Measurements from ENCODE around the gene STOM. TPM values are rescaled to one million over a fixed set of nuclear protein-coding genes. Genes with fewer than 3 reads are reported as not detected.

The STOM gene
- total RNA-seq, 1 experiment from 2014 or later, result 45.1 TPM

GRCh38 chr9:121322037-121322736 is 47.9 kb downstream of the STOM start:
- DNase-seq (ENCODE audit: low read depth), result peak; percentile 77

DNA sequence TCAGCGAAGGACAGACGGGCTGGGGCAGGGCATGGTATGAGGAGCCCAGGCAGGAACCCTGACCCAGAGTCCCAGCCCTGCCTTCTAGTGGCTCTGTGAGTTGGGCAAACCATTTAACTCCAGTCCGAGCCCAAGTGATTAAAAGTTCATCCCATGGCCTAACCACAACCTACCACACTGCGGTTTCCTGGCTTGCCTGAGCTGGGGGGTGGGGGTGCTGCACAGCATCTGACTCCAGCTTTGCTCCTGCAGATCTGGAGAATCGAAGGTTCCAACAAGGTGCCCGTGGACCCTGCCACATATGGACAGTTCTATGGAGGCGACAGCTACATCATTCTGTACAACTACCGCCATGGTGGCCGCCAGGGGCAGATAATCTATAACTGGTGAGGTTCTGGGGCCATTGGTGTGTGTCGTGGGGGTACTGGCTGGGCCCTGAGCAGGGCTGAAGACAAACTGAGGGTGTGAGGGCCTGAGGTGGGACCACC is 49.0 kb downstream of the STOM start:
- DNase-seq (ENCODE audit: low read depth), result peak; percentile 48

- no peak for DNase-seq (ENCODE audit: low read depth)
Measured at GRCh38 chr9:121319383-121319780, 50.7 kb downstream of the STOM start.

- no peak for DNase-seq (ENCODE audit: low read depth)
Measured at GRCh38 chr9:121318631-121319382, 51.2 kb downstream of the STOM start.

DNA sequence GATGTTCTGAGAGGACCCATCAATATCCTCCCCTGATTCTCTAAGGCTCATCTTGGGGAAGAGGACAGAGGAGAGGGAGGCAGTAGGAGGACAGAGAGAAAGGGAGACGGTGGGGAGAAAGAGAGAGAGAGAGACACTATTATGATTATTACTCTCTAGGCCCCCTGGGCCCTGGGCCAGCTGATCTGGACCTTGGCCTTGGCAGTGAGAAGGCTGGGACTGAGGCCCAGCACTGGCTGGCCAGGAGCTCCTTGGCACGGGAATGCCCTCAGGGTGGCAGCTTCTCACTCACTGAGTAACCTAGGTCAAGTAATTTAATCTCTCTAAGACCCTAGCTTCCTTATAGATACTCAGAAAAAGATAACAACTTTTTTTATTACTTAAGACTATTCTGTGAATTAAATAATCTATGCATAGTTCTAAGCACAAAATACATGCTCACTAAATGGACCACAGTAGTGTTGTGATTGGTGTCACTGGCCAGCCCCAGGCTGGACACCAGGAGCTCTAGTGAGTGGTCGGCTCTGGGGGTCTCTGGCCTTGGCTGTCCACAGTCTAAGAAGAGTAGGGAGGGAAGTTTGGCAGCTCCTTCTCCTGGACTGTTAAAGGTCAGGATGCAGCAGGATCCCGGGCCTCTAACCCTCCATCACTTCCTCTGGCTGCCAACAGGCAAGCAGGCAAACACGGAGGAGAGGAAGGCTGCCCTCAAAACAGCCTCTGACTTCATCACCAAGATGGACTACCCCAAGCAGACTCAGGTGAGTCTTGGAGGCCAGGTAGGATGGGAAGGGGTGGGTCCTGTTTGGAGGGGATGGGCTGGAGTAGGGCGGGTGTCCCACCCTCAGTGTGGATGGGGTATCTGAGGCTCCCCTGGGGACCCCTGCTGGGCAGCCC is 52.1 kb downstream of the STOM start:
- DNase-seq (ENCODE audit: low read depth), result peak; percentile 16

- no peak for DNase-seq (ENCODE audit: low read depth)
Measured at GRCh38 chr9:121316852-121317373, 53.1 kb downstream of the STOM start.

DNA sequence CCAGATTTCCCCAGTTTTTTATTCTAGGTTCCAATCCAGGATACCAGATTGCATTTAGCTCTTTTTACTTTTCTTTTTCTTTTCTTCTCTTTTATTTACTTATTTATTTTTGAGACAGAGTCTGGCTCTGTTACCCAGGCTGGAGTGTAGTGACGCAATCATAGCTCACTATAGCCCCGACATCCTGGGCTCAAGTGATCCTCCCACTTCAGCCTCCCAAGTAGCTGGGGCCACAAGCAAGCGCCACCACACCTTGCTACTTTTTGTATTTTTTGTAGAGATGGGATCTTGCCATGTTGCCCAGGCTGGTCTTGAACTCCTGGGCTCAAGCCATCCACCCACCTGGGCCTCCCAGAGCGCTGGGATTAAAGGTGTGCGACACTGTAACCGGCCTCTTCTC is 53.7 kb downstream of the STOM start:
- DNase-seq (ENCODE audit: low read depth), result no peak

DNA sequence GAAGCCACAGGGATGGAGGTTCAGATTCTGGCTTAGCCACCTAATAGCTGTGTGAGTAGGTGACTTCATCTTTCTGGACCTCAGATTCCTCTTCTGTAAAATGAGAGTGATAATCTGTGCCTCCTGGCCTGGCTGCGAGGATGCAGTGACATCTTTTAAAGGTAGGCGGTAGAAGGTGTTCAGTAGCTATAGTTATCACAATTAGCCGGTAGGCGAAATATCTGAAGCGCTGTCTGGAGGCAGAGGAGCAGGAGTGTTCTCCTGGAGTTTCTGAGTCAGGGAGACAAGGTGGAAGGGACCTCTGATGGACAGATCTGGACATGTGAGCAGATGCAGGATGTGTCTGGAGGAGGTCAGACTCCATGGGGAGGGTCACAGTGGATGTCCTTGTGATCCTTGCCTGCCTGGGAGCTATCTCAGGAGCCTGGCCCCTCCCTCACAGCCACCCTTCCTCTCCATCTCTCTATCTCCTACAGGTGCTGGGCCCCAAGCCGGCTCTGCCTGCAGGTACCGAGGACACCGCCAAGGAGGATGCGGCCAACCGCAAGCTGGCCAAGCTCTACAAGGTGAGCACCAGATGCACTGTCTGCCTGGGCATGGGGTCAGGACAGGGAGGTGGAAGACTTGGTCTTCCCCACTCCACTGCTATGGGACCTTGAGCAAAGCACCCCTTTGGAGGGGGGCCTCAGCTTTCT is 56.4 kb downstream of the STOM start:
- DNase-seq (ENCODE audit: low read depth), result no peak

- DNase-seq (ENCODE audit: low read depth), result no peak
Measured at GRCh38 chr9:121312169-121312568, 57.9 kb downstream of the STOM start.

DNA sequence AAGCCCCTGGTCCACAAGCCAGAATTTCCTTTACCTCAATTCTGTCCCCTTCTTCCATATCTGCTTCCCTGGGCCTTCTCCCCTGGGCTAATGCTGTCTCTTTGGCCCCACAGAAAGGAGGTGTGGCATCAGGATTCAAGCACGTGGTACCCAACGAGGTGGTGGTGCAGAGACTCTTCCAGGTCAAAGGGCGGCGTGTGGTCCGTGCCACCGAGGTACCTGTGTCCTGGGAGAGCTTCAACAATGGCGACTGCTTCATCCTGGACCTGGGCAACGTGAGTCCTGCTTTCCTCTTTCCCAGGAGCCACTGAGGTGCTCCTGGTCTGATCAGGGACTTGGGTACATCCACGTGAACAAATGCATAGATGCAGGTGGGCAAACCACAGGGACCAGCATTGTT is 59.5 kb downstream of the STOM start:
- no peak for DNase-seq (ENCODE audit: low read depth)

GRCh38 chr9:121309833-121310425 is 60.1 kb downstream of the STOM start:
- DNase-seq (ENCODE audit: low read depth), result no peak

- DNase-seq (ENCODE audit: low read depth), result no peak
Measured at GRCh38 chr9:121309171-121309570, 60.9 kb downstream of the STOM start.

- no peak for DNase-seq (ENCODE audit: low read depth)
Measured at GRCh38 chr9:121308765-121309164, 61.3 kb downstream of the STOM start.

DNA sequence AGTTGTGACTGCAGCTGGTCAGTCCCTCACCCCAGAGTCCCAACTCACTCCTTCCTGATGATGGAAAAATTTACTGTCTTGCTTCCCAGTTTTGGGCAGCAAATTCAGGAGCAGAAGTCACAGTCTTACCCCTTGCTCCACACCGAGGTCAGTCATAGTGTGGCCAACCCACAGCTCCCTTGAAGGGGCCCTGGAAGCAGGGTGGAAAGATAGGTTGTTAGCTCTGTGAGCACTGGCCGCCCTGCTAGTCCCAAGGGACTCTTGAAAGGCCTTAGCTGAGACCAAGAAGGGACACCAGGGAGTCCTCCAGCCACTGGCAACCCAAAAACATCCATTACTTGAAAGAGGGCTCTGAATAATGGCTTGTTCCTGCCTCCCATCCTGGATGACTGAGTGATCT is 62.1 kb downstream of the STOM start:
- no peak for DNase-seq (ENCODE audit: low read depth)

- no peak for DNase-seq (ENCODE audit: low read depth)
Measured at GRCh38 chr9:121305269-121305994, 64.6 kb downstream of the STOM start.

DNA sequence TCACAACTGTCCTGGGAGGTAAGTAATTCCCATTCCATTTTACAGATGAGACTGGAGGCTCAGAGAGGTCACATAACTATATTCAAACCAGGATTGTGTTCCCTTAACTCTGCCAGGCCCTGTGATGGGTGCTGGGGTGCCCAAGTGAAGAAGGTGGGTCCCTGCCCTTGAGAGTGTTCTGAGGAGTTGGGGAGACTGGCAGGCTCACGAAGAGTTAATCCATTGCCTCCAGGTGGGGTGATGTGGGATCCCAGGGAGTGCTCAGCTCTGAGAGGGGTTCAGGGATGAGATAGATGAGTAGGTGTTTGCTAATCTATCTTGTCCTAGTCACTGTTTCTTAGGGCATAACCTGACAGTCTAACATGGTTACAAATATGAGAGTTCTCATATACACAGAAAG is 65.3 kb downstream of the STOM start:
- no peak for DNase-seq (ENCODE audit: low read depth)

GRCh38 chr9:121303456-121304451 is 66.3 kb downstream of the STOM start:
- no peak for DNase-seq (ENCODE audit: low read depth)

GRCh38 chr9:121302786-121303185 is 67.3 kb downstream of the STOM start:
- no peak for DNase-seq (ENCODE audit: low read depth)

GRCh38 chr9:121302341-121302740 is 67.7 kb downstream of the STOM start:
- no peak for DNase-seq (ENCODE audit: low read depth)
